GM18909 (cell line): ENCODE results near the gene GAA.
"Not testable (repeated sequence)": the region's sequence is repeated elsewhere in the genome, so short reads cannot be mapped to it uniquely, and the experiment has no call there.

Source experiments
- ATAC-seq: cut with Tn5 transposase; IDR thresholded peaks from one replicate; pipeline ENCODE4 v1.9.1; 2021; ENCODE audit warnings: mild to moderate bottlenecking; ENCODE audit not compliant: unreplicated experiment, poor library complexity

The GAA gene

GRCh38 chr17:80138856-80139426, 37.6 kb downstream of the GAA start:
- ATAC-seq, result no peak

DNA sequence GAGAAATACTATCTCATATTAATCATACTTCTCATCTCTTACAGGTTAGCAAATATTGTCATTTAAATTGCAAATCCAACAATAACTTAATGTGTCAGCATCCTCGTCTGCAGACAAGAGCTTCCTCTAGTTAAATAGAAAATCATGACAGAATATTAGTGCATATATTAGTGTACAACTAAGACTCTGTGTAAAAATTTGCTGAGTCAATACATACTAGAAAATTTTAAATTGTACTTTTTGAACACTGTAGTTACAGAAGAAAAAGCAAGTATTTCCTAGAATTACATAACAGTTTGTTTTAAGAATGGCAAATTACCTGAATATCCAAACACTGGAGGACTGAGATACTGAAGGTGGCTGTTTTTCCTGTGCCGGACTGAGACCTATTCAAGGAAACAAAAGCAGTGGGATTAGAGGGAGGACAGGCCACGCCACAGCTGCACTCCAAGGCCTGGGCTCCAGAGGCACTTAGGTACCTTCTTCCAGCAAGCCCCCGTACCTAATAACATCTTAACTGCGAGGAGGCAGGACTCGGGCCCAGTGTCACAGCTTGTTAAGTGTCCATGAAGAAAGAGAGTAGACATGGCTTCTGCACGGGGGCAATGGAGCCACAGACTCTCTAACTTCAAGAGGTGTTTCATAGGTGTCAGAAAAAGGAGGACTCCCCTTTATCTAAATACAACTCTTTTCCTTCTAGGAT, 40.2 kb downstream of the GAA start:
- ATAC-seq, result no peak

GRCh38 chr17:80142929-80143328, 41.5 kb downstream of the GAA start:
- ATAC-seq, result no peak

- ATAC-seq, result no peak
These were observed 44.0 kb downstream of the GAA start for GRCh38 chr17:80145076-80146075.

DNA sequence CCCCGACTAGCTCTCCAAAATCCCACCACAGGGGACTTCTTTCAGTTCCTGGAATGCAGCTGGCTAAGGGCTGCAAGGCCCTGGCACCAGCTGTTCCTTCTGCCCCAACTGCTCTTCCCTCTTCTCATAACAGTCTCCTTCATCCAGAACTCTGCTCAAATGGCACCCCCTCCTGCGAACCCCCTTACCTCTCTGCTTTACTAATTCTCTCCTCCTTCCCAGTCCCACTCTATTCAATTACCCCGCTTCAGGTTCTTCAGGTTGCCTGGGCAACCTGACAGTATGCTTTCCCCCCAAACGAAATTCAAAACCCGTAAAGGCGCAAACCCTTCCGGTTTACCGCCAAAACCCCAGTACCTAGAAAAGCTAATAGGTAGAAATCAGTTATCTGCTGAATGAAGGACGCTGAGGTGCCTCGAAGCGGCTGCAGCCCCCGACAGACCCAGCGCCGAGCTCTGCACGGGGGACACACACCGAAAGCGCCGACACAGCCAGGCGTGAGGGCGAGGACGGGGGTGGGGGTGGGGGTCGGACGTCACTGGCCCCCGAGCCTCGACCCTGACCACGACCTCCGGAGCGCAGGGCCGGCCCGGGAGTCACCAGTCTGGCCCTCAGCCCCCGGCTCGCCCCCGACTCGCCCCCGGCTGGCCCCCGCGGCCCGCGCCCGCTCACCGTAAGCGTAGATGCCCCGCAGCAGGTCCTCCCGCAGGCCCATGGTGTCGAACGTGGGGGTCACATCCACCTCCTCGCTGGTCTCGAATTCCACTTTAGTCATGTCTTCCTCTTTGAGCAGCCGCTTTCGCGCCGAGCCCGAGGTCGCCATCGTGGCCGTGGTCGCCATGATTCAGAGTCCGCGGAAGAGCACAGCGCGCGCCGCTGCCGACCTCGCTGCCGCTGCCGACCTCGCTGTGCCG, 45.0 kb downstream of the GAA start:
- peak; percentile 22 for ATAC-seq

DNA sequence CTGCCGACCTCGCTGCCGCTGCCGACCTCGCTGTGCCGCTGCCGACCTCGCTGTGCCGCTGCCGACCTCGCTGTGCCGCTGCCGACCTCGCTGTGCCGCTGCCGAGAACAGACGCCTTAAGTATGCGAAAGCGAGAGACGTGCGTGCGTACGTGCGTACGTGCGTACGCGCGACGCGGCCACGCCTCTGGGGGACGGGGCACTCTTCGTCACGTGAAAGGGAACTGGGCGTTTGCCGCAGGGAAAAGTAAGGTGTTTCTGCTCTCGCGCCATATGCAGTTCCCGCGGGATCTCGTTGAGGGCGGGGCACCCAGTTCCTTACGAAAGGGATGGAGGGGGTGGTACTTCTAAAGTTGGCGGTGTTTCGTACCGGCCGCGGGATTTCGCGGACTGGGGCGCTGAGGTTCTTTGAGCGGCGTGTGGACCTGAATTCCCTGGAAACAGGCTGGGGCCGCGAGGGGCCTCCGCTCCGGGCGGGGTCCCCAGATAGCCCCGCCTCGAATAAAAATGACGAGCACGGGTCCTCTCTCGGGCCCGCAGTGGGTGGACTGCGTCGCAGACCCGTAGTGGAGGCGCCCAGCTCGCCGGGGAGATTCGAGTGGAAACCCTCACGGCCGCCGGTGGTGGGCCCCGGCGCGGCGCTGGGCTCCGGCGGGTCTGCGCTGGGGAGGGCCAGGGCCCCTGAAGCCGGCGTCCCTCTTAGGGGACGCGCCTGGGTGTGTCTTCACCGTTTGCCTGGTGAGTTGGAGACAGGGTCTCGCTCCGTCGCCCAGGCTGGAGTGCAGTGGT, 45.8 kb downstream of the GAA start, which contains the start of gene EIF4A3:
TSS of gene EIF4A3 (minus strand) at position 94 of the 788 bp plus-strand sequence. CDS start 167 bp downstream, outside the sequence.
- peak; percentile 85 for ATAC-seq

GRCh38 chr17:80151333-80151732, 50.0 kb downstream of the GAA start:
- ATAC-seq, result no peak

DNA sequence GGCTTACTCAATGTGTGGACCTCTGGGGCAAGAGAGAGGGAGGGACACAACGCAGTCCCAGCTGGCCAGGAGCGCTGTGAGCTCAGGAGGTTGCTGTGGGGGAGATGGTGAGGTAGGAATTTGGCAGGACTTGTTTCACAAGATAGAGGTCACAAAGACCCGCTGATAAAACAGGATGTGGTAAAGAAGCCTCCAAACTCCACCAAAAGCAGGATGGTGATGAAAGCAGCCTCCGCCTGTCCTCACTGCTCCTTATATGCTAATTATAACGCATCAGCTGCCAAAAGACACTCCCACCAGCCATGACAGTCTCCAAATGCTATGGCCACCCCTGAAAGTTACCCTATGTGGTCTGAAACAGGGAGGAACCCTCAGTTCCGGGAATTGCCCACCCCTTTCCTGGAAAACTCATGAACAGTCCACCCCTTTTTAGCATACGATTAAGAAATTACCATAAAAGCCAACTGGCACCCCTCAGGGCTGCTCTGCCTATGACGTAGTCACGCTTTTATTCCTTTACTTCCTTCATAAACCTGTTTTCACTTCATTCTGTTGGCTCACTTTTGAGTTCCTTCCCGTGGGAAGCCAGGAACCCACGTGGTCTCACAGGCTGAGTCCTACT, 50.8 kb downstream of the GAA start:
- no peak for ATAC-seq

GRCh38 chr17:80153004-80153403, 51.6 kb downstream of the GAA start:
- ATAC-seq, result peak; percentile 71

DNA sequence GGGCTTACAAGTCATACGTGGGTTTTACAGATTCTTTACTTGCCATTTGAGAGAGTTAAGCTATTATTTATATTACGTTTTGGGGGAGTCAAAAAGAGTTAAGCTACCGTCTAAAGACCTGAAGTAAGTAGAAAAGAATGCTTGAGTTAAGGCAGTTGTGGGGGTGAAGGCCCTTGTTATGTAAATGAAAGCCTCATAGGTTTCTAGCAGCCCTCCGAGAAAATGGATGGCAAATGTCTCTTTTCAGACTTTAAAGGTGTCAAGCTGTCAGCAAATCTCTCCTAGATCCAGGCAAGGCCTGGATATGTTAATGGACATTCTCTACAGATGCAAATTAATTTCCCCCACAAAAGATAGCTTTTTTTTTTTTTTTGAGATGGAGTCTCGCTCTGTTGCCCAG, 52.8 kb downstream of the GAA start:
- ATAC-seq, result no peak

DNA sequence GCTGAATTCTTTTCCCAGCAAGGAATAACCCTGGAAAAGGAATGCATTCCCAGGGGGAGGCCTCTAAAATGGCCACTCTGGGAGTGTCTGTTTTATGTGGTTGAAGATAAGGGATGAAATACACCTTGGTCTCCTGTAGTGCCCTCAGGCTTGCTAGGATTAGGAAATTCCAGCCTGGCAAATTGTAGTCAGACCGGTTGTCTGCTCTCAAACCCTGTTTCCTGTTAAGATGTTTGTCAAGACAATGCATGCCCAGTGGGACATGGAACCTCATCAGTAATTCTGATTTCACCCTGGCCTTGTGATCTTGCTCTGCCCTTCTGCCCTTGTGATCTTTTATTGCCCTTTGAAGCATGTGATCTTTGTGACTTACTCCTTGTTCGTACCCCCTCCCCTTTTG, 54.2 kb downstream of the GAA start:
- not testable (repeated sequence) for ATAC-seq

GRCh38 chr17:80158846-80159245, 57.5 kb downstream of the GAA start:
- no peak for ATAC-seq

GRCh38 chr17:80160536-80160935, 59.2 kb downstream of the GAA start:
- no peak for ATAC-seq

DNA sequence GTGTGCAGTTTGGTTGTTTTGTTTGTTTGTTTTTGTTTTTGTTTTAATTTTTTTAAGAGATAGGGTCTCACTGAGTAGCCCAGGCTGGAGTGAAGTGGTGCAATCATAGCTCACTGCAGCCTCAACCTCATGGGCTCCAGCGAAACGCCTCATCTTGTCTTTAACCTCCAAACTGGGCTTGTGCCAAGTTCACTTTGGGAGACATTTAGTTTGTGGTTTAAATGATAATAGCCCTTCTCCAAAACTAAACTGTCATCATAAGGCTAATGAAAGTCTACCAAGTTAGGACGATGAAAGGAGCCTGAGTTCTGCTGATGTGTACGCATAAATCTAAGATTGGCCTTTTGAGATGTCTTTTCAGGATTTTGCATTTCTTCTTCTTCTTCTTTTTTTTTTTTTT, 62.0 kb downstream of the GAA start:
- no peak for ATAC-seq

GRCh38 chr17:80164185-80164584, 62.8 kb downstream of the GAA start:
- no peak for ATAC-seq

DNA sequence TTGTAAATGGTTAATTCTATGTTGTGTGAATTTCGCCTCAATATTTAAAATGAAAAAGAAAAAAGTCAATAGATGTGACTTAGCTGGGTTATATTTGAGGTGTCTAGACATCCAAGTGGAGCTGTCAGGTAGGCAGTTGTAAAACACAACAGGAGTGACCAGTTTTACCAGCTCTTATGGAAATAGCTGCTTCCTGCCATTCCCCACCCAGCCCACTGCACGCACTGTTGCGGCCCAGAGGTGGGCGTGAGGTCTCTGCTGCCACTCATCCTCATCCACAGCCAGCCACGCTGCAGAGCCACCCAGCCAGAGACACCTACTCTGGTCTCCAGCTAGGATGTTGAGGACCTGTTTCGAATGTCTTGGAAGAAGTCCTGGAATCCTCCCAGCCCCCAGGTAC, 65.1 kb downstream of the GAA start:
- ATAC-seq, result no peak

- no peak for ATAC-seq
These were observed 67.0 kb downstream of the GAA start for GRCh38 chr17:80168371-80168770.

GRCh38 chr17:80169107-80169506, 67.7 kb downstream of the GAA start:
- ATAC-seq, result no peak
